Right ventricle myocardium superior (tissue), 1 donor: Measurements from ENCODE around the gene SLC22A16. TPM values are rescaled to one million over a fixed set of nuclear protein-coding genes. Genes with fewer than 3 reads are reported as not detected.

Source experiments
- ATAC-seq: fragments of 200-7000 bp; cut with Tn5 transposase; one replicate; pipeline ENCODE4 v1.9.1; 2020; ENCODE audit warnings: mild to moderate bottlenecking; ENCODE audit not compliant: poor library complexity
- DNase-seq: peaks from one replicate; pipeline ENCODE4 v3.0.0-alpha.2; 2020
- intact Hi-C: fragments of 100-400 bp; cut with DNase I; formaldehyde crosslinking; loops from one replicate; pipeline ENCODE4 v1.11.2; 2022
- total RNA-seq: library from RNA; stranded (reverse); fragmentation: NEBNext Ultra II Directional; extraction: Animal tissue kit (Norgen Biotek cat#: 25700); gene quantifications from one replicate; pipeline ENCODE4 v1.2.1, GENCODE V29; 2021
- donor health status: DM: no; HTN: yes; CAD: no; lungs with severe emphysema.

Gene SLC22A16
- total RNA-seq, 1 donor from 2014 or later, result not detected

GRCh38 chr6:110385458-110385863 is 91.0 kb downstream of the SLC22A16 start:
- DNase-seq (no peak), ATAC-seq (no peak)
- intact Hi-C loops, result loop anchor here (10.0 kb wide), 1 partner anchor 681 kb away; no protein-coding TSS in a partner anchor

- no peak for DNase-seq
- ATAC-seq, result no peak
- intact Hi-C loops, result no loop called here
These were observed 97.9 kb downstream of the SLC22A16 start for GRCh38 chr6:110378552-110378951.

Other genes starting within 250 kb of the SLC22A16 start
- gene METTL24, start 118.3 kb downstream of the SLC22A16 start, total RNA-seq, result 0.91 TPM
- gene DDO, start 61.0 kb downstream of the SLC22A16 start, total RNA-seq, result 31.1 TPM